GM19240 (cell line): ENCODE measurements around the gene KAT2B.

ENCODE experiments used
- DNase-seq: peaks from one replicate; pipeline ENCODE4 v3.0.0; 2011; ENCODE audit warnings: low spot score; ENCODE audit not compliant: insufficient read length

The KAT2B gene

DNA sequence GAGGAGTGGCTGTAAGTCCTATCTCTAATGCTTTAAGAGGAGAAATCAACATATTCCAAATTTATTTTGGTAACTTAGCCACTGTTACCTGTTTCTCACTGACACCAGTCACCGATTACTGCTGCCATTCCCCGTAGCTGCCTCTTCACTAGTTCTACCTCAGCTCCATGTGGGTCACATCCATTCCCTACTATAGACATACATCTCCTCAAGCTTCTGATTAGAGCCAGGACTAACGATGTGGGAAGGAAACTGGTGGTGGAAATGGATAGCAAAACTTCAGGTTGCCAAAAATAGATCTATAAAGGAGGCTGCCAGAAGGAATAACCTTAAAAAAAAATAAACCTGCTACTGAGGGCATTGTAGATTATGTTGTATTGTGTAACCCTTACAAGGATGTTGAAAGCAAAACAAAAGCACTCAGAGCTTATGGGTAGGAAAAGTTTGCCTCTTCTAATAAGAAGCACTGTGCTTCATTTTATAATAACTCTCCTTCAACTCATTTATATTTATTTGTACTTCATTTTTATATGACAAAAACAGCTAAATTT is 56.0 kb downstream of the KAT2B start:
- no peak for DNase-seq

DNA sequence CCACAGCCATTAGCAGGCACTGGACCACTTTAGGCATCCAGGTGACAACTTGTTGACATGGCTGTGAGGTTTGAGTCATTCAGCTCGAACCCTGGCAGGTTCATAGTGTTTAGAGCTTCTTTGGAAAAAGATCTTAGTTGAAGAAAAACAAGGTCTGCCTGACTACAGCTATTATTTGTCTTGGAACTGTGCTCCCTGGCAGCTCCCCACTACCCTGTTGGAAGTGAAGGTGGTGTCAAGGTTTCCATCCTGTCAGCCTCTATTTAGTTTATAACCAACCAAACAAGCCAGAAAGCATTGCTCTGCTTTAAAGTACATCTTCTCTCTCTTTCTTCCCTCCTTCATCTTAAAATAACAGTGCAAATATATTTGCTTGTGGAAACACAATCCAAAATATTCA is 56.8 kb downstream of the KAT2B start:
- no peak for DNase-seq

DNA sequence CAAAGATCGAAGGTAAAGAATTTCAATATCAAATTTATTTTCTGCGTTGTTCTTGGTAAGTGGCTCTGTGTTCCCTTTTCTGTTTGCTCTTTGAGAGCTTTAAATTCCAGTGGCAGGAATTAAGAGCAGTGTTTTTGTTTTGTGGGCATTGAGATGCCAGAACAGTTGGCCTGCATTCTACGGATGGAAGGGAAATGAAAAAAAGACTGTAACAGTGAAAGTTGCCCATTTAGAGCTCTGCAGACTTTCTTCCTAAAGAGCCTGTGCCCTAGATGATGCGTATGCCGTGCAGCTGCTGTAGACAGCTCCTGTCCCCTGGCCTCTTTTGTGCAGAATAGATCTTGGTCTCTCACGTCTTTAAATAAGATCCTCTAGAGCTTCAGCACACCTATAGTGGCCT is 58.8 kb downstream of the KAT2B start:
- no peak for DNase-seq

- no peak for DNase-seq
These were observed 59.9 kb downstream of the KAT2B start for GRCh38 chr3:20100151-20100550.

- DNase-seq: no peak
These were observed 60.8 kb downstream of the KAT2B start for GRCh38 chr3:20101041-20101440.

- no peak for DNase-seq
These were observed 63.5 kb downstream of the KAT2B start for GRCh38 chr3:20103731-20104130.

GRCh38 chr3:20104167-20104661 is 64.0 kb downstream of the KAT2B start:
- no peak for DNase-seq

DNA sequence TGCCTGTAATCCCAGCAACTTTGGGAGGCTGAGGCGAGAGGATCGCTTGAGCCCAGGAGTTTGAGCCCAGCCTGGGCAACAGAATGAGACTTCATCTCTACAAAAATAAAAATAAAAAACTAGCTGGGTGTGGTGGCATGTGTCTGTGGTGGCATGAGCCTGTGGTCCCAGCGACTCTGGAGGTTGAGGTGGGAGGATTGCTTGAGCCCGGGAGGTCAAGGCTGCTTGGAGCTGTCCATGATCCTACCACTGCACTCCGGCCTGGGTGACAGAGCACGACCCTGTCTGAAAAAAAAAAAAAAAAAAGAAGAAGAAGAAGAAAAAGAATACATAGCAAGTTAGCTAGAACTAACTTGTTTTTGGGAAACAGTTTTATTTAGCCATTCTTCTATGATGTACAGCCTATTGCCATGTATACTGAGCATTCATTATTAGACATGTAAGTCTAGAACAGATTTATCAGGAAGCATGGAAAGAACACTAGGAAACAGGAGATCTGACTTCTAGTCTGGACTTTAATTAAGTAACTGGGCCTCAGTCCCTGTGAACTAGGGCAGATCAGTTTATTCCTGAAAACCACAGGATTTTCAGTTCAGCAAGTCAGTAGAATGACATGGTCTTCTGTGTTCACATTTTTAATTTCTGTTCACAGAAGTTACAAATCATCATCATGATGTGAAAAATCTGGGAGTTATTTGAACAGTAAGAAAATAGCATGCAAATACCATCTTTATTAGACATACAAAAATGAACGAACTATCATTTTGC is 65.5 kb downstream of the KAT2B start:
- DNase-seq: no peak

GRCh38 chr3:20107722-20108121 is 67.5 kb downstream of the KAT2B start:
- DNase-seq: no peak

GRCh38 chr3:20108869-20109268 is 68.6 kb downstream of the KAT2B start:
- no peak for DNase-seq

GRCh38 chr3:20110826-20111225 is 70.6 kb downstream of the KAT2B start:
- DNase-seq: no peak

DNA sequence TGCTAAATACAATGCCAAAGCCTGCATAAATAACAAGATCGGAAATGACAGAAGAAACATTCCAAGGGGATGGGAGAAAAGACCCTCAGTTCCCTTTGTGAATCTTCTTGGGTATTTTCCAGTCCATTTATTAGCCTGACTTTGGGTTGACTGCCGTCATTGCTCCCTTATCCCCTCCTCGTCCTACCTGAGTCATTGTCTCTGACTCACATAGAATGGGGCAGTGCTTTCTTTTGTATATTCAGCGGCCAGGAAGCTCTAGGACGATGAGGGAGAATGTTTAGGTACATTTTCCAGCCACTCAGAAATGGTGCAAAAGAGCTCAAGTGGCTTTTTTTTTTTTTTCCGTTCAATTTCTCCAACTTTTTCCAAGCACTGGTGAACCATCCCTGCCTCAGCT is 71.6 kb downstream of the KAT2B start:
- no peak for DNase-seq

DNA sequence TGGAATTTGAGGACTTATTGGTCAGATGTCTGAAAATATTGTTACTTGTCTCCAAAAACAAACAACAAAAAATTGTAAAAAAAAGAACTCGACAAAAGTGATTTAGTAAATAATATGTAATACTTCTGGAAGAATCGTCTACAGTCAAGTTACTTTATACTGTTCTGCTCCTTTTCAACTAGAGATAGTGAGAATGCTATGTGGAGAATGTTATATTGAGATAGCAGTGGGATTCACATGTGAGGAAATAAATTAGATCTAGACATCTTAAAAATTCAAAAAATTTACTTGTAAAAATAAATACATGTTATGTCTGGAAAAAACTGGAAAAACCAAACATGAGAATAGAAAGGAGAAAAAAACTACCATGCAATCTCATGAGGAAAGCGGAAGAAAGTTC is 80.8 kb downstream of the KAT2B start:
- no peak for DNase-seq

DNA sequence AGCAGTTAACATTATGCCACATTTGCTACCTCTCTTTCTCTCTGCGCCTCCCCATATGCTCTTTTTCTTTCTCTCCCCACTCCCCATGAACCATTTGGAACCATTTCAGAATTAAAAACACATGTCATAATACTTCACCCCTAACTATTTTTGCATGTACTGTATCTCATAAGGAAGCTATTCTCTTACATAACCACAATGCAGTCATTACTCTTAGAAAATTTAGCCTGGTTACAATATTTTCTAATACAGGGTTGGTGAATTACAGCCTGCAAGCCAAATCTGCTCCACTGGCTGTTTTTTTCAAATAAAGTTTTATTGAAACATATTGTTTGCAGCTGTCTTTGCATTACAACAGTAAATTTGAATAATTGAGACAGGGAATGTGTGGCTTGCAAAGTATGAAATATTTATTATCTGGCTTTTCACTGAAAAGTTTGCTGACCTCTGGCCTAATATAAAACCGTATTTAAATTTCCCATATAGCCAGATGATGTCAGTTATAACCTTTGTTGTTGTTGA is 82.9 kb downstream of the KAT2B start:
- DNase-seq: no peak

- no peak for DNase-seq
These were observed 85.0 kb downstream of the KAT2B start for GRCh38 chr3:20125289-20125688.

DNA sequence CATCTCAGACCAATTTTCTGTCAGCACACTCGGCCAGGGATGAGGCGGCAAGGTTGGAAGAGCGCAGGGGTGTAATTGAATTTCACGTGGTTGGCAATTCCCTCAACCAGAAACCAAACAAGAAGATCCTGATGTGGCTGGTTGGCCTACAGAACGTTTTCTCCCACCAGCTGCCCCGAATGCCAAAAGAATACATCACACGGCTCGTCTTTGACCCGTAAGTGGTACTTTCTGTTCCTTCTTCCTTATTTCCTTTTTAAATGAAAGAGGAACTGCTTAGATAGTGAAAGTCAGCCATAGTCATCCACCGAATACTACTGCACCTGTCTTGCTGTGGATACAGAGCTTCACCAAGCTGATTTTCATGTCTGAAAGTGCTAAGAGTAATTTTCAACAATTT is 85.7 kb downstream of the KAT2B start:
- peak; percentile 30 for DNase-seq

- no peak for DNase-seq
These were observed 88.1 kb downstream of the KAT2B start for GRCh38 chr3:20128358-20128757.

DNA sequence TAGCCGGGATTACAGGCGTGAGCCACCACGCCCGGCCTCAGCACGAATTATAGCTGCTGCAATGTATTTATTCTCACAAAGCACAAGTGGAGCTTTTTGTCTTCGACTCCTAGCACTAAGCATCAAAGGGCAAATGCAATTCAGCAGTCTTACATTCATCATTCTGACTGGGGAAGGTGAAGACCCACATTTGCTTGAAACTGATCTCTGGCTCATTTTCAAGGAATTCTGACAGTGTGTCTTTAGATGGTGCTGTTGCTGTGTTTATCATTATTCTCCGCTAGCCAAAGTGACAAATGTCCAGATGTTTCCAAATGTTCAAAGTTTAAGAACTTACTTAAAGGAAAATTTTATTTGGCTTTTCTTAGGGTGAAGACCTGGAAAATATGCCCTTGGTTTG is 89.9 kb downstream of the KAT2B start:
- no peak for DNase-seq

DNA sequence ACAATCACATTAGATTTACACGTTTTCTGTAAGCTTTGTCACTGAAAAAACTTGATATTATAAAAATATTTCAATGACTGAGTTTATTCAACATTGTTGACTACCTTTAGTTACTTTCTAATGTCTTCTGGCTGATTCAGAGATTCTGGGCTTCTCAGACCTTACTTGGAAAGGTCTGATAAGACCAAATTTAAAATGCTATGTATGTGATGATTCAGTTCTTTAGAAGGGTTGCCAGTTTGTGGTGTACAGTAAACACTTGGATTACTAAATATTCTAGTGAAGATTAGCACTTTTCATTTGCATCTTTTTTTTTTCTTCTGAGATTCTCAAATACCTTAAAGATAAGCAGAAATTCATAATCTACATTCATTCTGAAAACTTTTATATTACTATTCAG is 96.0 kb downstream of the KAT2B start:
- DNase-seq: no peak

DNA sequence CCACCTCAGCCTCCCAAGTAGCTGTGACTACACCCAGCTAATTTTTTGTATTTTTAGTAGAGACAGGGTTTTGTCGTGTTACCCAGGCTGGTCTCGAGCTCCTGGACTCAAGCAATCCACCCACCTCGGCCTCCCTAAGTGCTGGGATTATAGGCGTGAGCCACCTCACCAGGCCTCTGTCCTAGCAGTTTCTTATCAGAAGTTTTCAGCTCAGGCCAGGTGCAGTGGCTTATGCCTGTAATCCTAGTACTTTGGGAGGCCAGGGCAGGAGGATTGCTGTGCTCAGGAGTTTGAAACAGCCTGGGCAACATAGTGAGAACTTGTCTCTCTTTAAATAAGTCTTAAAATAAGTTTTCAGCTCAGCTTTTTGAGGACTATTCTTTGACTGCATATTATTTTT is 97.4 kb downstream of the KAT2B start:
- DNase-seq: no peak

DNA sequence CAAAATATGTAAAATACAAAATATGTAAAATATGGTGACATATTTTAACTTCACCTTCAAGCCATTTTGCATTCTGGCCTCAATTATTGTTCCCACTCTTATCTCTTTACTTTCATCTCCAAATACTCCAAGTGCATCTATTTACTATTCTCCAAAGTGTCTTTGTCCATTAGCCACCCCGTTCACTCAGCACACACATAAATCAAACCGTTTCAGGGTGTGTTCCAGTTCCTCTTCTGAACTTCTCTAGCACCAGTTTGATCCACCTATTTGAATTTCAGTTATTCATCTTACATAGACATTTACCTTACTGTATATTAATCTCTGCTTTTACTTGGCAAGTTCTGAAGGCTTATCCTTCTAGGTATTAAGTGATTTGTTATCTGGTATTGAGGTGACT is 100.6 kb downstream of the KAT2B start:
- no peak for DNase-seq

- no peak for DNase-seq
These were observed 101.1 kb downstream of the KAT2B start for GRCh38 chr3:20141316-20141715.

- DNase-seq: no peak
These were observed 101.6 kb downstream of the KAT2B start for GRCh38 chr3:20141851-20142250.
